Coronary artery (tissue), 2 donors: Measurements from ENCODE around the gene BTG4.

Source experiments
- DNase-seq: peaks from one replicate; pipeline ENCODE4 v3.0.0-alpha.2; 2017; ENCODE audit warnings: low spot score
- H3K27ac ChIP-seq, 2 donors: fragments of 200-600 bp; sonication (generic); one replicate each; pipeline ENCODE4 v1.5.1; 2016 to 2019
- H3K4me3 ChIP-seq: fragments of 200-600 bp; sonication (generic); 2 replicates; pipeline ENCODE4 v1.5.1; 2016; ENCODE audit warnings: mild to moderate bottlenecking, moderate library complexity
- TF ChIP-seq, protein P1 (sequence below): fragments of 200-600 bp; sonication (generic); IDR thresholded peaks from one replicate; pipeline ENCODE4 v1.5.1; 2019; ENCODE audit warnings: antibody characterized with exemption

The BTG4 gene

DNA sequence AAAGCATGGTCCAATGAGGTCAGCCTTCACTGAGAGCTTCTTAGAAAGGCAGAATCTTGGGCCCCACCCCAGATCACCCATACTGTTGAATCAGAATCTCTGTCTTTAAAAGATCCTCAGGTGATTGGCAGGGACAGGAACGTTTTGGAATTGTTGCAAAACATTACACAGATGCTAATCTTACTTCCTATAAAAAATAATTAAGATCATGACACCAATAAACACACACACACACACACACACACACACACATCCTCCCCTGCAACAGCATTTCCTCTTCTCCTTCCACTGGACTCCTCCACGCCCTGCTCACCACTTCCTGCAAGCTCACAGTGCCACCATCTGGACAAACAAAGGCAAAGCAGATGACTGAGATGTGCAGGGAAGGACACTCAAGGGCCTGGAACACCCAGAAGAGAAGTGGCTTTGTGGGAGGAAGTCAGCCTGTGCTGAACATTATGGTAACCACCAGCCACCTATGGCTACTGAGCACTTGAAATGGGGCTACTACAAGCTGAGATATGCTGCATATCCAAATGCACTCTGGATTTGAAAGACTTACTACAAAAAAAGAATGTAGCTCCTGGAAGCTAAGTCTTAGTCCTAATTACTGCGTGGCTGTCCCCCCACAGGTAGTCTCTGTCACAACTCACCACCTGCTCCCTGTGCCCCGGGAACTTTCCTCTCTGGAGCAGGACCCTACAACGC, 65.6 kb downstream of the BTG4 start:
- Histone ChIP-seq H3K4me3 (no peak overlapping the region), H3K27ac (no peak overlapping the region)
- TF ChIP-seq, protein P1, sequence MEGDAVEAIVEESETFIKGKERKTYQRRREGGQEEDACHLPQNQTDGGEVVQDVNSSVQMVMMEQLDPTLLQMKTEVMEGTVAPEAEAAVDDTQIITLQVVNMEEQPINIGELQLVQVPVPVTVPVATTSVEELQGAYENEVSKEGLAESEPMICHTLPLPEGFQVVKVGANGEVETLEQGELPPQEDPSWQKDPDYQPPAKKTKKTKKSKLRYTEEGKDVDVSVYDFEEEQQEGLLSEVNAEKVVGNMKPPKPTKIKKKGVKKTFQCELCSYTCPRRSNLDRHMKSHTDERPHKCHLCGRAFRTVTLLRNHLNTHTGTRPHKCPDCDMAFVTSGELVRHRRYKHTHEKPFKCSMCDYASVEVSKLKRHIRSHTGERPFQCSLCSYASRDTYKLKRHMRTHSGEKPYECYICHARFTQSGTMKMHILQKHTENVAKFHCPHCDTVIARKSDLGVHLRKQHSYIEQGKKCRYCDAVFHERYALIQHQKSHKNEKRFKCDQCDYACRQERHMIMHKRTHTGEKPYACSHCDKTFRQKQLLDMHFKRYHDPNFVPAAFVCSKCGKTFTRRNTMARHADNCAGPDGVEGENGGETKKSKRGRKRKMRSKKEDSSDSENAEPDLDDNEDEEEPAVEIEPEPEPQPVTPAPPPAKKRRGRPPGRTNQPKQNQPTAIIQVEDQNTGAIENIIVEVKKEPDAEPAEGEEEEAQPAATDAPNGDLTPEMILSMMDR, result peak; percentile 50
- DNase-seq, result peak; percentile 80

DNA sequence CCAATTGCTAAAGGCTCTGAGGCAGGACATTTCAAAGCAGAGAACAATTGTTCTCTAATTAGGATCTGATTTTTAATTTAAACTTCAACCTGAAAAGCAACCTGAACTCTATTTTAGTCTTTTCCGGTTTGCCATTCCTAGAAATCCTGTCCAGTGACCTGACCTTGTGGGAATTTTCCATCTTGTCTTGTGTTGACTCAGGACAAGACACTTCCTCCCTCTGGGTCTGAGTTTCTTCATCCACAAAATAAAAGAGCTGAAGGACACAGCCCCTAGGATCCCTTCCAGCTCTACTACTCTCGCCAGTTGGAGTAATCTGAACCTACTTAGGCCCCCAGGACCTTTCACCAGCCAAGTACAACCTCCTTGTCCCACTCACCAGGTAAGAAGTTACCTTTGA, 66.6 kb downstream of the BTG4 start:
- TF ChIP-seq, protein P1, result no peak
- H3K27ac ChIP-seq, result no peak overlapping the region
- DNase-seq, result no peak
- no peak overlapping the region for H3K4me3 ChIP-seq
